Caco-2 (cell line): ENCODE data around the gene CGAS. TPM values are rescaled to one million over a fixed set of nuclear protein-coding genes. Genes with fewer than 3 reads are reported as not detected.

Experiments
- BruUV-seq: library from RNA; stranded (reverse); fragments of 400-500 nt; replicated peaks from 2 replicates; lab custom pipeline; 2021; lab: Mats Ljungman, UMichigan
- CTCF ChIA-PET: fragments of 300-600 bp; sonication (Branson Sonifier 250); formaldehyde crosslinking; loops from one replicate; lab custom pipeline; 2022; ENCODE audit warnings: antibody characterized with exemption; lab: Charles Lee
- POLR2A ChIA-PET: fragments of 300-600 bp; sonication (Branson Sonifier 250); formaldehyde crosslinking; loops from one replicate; lab custom pipeline; 2022; ENCODE audit warnings: antibody characterized with exemption; lab: Charles Lee
- DNase-seq, 2 experiments: peaks; one replicate each; pipeline versions ENCODE4 v3.0.0 to v3.0.0-alpha.2; 2020 to 2022
- H3K27me3 ChIP-seq: replicated peaks from 2 replicates; pipeline ENCODE4 v1.6.0; 2011; ENCODE audit warnings: low read length; ENCODE audit not compliant: control insufficient read depth, insufficient read depth
- H3K36me3 ChIP-seq: 2 replicates; pipeline ENCODE4 v1.5.1; 2011; ENCODE audit warnings: low read length; ENCODE audit not compliant: control insufficient read depth, insufficient read depth
- H3K4me1 ChIP-seq: fragments of 250-450 bp; sonication (Bioruptor Pico); 2 replicates; pipeline ENCODE4 v1.5.1; 2020; ENCODE audit warnings: mild to moderate bottlenecking
- H3K4me3 ChIP-seq: 2 replicates; pipeline ENCODE4 v1.5.1; 2011; ENCODE audit warnings: low read depth, mild to moderate bottlenecking, control low read depth, low read length
- H3K9me3 ChIP-seq: fragments of 250-450 bp; sonication (Bioruptor Pico); 2 replicates; pipeline ENCODE4 v1.5.1; 2020; ENCODE audit warnings: mild to moderate bottlenecking, moderate library complexity
- H3K27ac Mint-ChIP-seq: one replicate; pipeline ENCODE4 v1.8.0; 2022; ENCODE audit warnings: mixed read lengths; ENCODE audit not compliant: unreplicated experiment
- H3K27me3 Mint-ChIP-seq: one replicate; pipeline ENCODE4 v1.8.0; 2022; ENCODE audit warnings: mixed read lengths; ENCODE audit not compliant: insufficient read depth, unreplicated experiment
- H3K36me3 Mint-ChIP-seq: one replicate; pipeline ENCODE4 v1.8.0; 2022; ENCODE audit warnings: mild to moderate bottlenecking, mixed read lengths; ENCODE audit not compliant: insufficient read depth, unreplicated experiment
- H3K4me1 Mint-ChIP-seq: one replicate; pipeline ENCODE4 v1.8.0; 2022; ENCODE audit warnings: low read depth, mixed read lengths; ENCODE audit not compliant: unreplicated experiment
- H3K4me3 Mint-ChIP-seq: one replicate; pipeline ENCODE4 v1.8.0; 2022; ENCODE audit warnings: mild to moderate bottlenecking, moderate library complexity, mixed read lengths; ENCODE audit not compliant: unreplicated experiment
- H3K9me3 Mint-ChIP-seq: one replicate; pipeline ENCODE4 v1.8.0; 2022; ENCODE audit warnings: mixed read lengths; ENCODE audit not compliant: unreplicated experiment
- CTCF ChIP-seq, 2 experiments: fragments of 200-600 bp in 1 of 2; IDR thresholded peaks; 1 replicate in 1 of 2; 2 replicates in 1 of 2; pipeline versions ENCODE4 v1.5.1 to v1.8.0; 2011 to 2022; ENCODE audit warnings: antibody characterized with exemption in 1 of 2, control low read depth in 1 of 2, inconsistent platforms in 1 of 2, low read depth in 1 of 2, low read length in 1 of 2, mild to moderate bottlenecking in 1 of 2, moderate library complexity in 1 of 2; ENCODE audit not compliant: insufficient read depth in 1 of 2, severe bottlenecking in 1 of 2, unreplicated experiment in 1 of 2
- intact Hi-C: fragments of 100-400 bp; cut with micrococcal nuclease; formaldehyde crosslinking; loops from one replicate; pipeline ENCODE4 v1.10.0; 2022; ENCODE audit not compliant: unreplicated experiment
- total RNA-seq: library from RNA; stranded (reverse); gene quantifications from 2 replicates; pipeline ENCODE4 v1.2.3, GENCODE V29; 2022

CGAS gene
- total RNA-seq, 1 experiment from 2014 or later = 23.8 TPM

- H3K4me3 ChIP-seq = no peak overlapping the region
- POLR2A ChIA-PET = no interaction called here
- no peak for TF ChIP-seq CTCF (IDR thresholded peaks at IDR 0.05; ENCODE audit: insufficient read depth in 1 of 2, low read depth in 1 of 2, low read length in 1 of 2, severe bottlenecking in 1 of 2, unreplicated experiment in 1 of 2)
- H3K4me3 Mint-ChIP-seq = no peak overlapping the region
- peaks cover 64% of the 10 kb centered on the region for H3K36me3 Mint-ChIP-seq
- H3K9me3 ChIP-seq = no peaks in the 10 kb centered on the region
- CTCF ChIA-PET = no interaction called here
- intact Hi-C loops = no loop called here
- DNase-seq = no peak
- H3K36me3 ChIP-seq = no peaks in the 10 kb centered on the region; the same call in none of the 2 replicates
- no peak overlapping the region for H3K27ac Mint-ChIP-seq
- no peaks in the 10 kb centered on the region for H3K4me1 Mint-ChIP-seq
- no peaks in the 10 kb centered on the region for H3K4me1 ChIP-seq
- H3K9me3 Mint-ChIP-seq = no peaks in the 10 kb centered on the region
- H3K27me3 ChIP-seq = no peaks in the 10 kb centered on the region
- H3K27me3 Mint-ChIP-seq = no peaks in the 10 kb centered on the region
- no TSS peak for BruUV-seq
Observed at GRCh38 chr6:73487473-73487872, 35.4 kb upstream of the CGAS start.

- no peak for TF ChIP-seq CTCF (IDR thresholded peaks at IDR 0.05; ENCODE audit: insufficient read depth in 1 of 2, low read depth in 1 of 2, low read length in 1 of 2, severe bottlenecking in 1 of 2, unreplicated experiment in 1 of 2)
- Mint-ChIP-seq H3K36me3 (peaks cover 72% of the 10 kb centered on the region), H3K27ac (no peak overlapping the region), H3K27me3 (no peaks in the 10 kb centered on the region), H3K4me3 (no peak overlapping the region), H3K9me3 (no peaks in the 10 kb centered on the region), H3K4me1 (no peaks in the 10 kb centered on the region)
- no TSS peak for BruUV-seq
- Histone ChIP-seq H3K4me1 (no peaks in the 10 kb centered on the region), H3K27me3 (no peaks in the 10 kb centered on the region), H3K4me3 (no peak overlapping the region), H3K36me3 (no peaks in the 10 kb centered on the region; the same call in 1 of the 2 replicates), H3K9me3 (no peaks in the 10 kb centered on the region)
- intact Hi-C loops = no loop called here
- no peak for DNase-seq
- ChIA-PET POLR2A (interaction anchor here (0.7 kb wide), 1 partner anchor 706 kb away, joined by 12 read pairs; no protein-coding TSS in a partner anchor), CTCF (no interaction called here)
Observed at GRCh38 chr6:73484438-73484837, 32.3 kb upstream of the CGAS start.

GRCh38 chr6:73481969-73482368, 29.9 kb upstream of the CGAS start:
- no peaks in the 10 kb centered on the region for H3K27me3 Mint-ChIP-seq
- Histone ChIP-seq H3K36me3 (no peaks in the 10 kb centered on the region; the same call in 1 of the 2 replicates), H3K27me3 (no peaks in the 10 kb centered on the region), H3K9me3 (no peaks in the 10 kb centered on the region), H3K4me1 (no peaks in the 10 kb centered on the region), H3K4me3 (no peak overlapping the region)
- BruUV-seq = no TSS peak
- peaks cover 72% of the 10 kb centered on the region for H3K36me3 Mint-ChIP-seq
- no peak overlapping the region for H3K4me3 Mint-ChIP-seq
- intact Hi-C loops = no loop called here
- ChIA-PET CTCF (interaction anchor here (0.6 kb wide), 1 partner anchor 166 kb away, joined by 3 read pairs; no protein-coding TSS in a partner anchor), POLR2A (no interaction called here)
- H3K4me1 Mint-ChIP-seq = no peaks in the 10 kb centered on the region
- TF ChIP-seq CTCF (IDR thresholded peaks at IDR 0.05; ENCODE audit: insufficient read depth in 1 of 2, low read depth in 1 of 2, low read length in 1 of 2, severe bottlenecking in 1 of 2, unreplicated experiment in 1 of 2) = no peak
- H3K27ac Mint-ChIP-seq = no peak overlapping the region
- no peak for DNase-seq
- H3K9me3 Mint-ChIP-seq = no peaks in the 10 kb centered on the region
